Fibroblast of pulmonary artery (primary cell): Measurements from ENCODE around the gene LCOR.
"Not testable (repeated sequence)": the region's sequence is repeated elsewhere in the genome, so short reads cannot be mapped to it uniquely, and the experiment has no call there.

Experiments used
- DNase-seq: peaks from one replicate; pipeline ENCODE4 v3.0.0-alpha.2; 2010; ENCODE audit warnings: low read depth
- H3K4me3 ChIP-seq: replicated peaks from 2 replicates; pipeline ENCODE4 v1.5.1; 2011; ENCODE audit warnings: low read depth, mild to moderate bottlenecking, control low read depth, low read length, moderate library complexity
- TF ChIP-seq, protein P1 (sequence below): IDR thresholded peaks from 2 replicates; pipeline ENCODE4 v1.5.1; 2011; ENCODE audit warnings: mild to moderate bottlenecking, control low read depth, low read length, inconsistent platforms; ENCODE audit errors: missing control alignments

Gene LCOR

DNA sequence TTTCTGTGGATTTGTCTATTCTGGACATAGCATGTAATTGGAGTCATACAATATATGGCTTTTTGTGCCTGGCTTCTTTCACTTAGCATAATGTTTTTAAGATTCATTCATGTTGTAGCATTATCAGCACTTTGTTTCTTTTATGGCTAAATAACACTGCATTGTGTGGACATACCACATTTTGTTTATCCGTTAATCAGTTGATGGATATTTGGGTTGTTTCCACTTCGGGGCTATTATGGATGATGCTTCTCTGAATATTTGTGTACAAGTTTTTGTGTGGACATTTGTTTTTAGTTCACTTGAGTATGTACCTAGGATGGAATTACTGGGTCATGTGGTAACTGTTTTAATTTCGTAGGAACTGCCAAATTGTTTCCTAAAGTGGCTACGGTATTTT, 6.4 kb downstream of the LCOR start:
- H3K4me3 ChIP-seq: no peak overlapping the region
- DNase-seq: no peak
- TF ChIP-seq, protein P1, sequence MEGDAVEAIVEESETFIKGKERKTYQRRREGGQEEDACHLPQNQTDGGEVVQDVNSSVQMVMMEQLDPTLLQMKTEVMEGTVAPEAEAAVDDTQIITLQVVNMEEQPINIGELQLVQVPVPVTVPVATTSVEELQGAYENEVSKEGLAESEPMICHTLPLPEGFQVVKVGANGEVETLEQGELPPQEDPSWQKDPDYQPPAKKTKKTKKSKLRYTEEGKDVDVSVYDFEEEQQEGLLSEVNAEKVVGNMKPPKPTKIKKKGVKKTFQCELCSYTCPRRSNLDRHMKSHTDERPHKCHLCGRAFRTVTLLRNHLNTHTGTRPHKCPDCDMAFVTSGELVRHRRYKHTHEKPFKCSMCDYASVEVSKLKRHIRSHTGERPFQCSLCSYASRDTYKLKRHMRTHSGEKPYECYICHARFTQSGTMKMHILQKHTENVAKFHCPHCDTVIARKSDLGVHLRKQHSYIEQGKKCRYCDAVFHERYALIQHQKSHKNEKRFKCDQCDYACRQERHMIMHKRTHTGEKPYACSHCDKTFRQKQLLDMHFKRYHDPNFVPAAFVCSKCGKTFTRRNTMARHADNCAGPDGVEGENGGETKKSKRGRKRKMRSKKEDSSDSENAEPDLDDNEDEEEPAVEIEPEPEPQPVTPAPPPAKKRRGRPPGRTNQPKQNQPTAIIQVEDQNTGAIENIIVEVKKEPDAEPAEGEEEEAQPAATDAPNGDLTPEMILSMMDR: no peak

DNA sequence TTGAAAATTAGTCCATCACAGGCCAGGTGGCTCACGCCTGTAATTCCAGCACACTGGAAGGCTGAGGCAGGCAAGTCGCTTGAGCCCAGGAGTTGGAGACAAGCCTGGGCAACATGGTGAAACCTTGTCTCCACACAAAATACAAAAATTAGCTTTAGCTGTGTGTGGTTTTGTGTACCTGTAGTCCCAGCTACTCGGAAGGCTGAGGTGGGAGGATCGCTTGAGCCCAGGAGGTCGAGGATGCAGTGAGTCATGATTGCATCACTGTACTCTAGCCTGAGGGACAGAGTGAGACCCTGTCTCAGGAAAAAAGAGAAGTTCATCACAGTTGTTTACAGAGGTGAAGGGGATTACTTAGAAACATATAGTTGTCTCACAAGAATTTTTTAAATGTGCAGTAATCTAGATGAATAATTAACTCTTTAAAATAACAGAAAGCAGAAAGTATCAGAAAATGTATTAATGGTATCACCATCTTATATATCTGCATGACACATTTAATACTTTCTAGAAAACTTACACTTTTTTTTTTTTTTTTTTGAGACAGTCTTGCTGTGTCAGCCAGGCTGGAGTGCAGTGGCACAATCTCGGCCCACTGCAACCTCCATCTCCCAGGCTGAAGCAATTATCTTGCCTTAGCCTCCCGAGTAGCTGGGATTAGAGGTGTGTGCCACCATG, 8.9 kb downstream of the LCOR start:
- TF ChIP-seq, protein P1: no peak
- H3K4me3 ChIP-seq: no peak overlapping the region
- DNase-seq: peak; percentile 65

DNA sequence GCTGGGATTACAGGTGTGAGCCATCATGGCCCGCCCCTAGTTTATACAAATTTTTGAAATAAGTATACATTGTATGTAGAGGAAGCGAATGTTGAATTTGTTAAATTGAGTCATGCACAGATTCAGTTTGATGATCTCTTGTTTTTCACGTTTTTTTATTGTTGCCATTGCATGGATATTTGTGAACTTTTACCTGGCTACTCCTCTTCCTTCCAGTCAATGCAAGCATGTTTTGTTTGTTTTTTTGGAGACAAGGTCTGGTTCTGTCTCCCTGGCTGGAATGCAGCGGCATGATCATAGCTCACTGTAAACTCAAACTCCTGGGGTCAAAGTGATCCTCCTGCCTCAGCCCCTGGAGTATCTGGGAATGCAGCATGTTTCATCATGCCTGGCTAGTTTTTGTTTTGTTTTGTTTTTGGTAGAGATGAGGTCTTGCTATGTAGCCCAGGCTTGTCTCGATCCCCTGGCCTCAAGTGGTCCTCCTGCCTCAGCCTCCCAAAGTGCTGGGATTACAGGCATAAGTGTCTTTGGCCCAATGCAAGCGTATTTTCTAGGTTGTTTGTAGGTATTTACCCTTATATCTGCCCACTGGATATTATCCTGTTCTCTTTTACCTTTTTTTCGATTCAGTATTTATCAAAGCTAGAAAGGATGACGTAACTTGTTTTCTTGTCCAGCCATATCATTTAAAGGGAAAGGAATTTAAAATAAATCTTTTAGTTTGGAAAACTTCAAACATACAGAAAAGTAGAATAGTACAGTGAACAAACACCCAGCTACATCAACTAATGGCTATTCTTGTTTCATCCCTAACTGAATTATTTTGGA, 11.0 kb downstream of the LCOR start:
- no peak for DNase-seq
- no peak overlapping the region for H3K4me3 ChIP-seq
- TF ChIP-seq, protein P1: no peak

DNA sequence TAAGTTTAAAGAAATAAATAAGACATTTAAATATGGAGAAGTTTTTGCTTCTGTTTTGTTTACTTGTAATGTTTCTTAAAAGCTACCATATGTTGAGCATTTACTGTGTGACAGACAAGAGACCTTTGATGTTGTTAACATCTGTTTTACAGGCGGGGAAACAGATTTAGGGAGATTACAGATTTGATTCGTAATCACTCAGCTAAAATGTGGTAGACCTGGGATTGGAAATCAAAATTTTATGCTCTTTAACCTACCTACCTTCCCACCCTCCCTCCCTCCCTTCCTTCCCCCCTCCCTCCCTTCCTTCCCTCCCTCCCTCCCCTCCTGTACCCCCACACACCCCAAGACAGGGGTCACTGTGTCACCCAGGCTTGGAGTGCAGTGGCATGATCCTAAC, 11.7 kb downstream of the LCOR start:
- DNase-seq: no peak
- TF ChIP-seq, protein P1: no peak
- H3K4me3 ChIP-seq: no peak overlapping the region

DNA sequence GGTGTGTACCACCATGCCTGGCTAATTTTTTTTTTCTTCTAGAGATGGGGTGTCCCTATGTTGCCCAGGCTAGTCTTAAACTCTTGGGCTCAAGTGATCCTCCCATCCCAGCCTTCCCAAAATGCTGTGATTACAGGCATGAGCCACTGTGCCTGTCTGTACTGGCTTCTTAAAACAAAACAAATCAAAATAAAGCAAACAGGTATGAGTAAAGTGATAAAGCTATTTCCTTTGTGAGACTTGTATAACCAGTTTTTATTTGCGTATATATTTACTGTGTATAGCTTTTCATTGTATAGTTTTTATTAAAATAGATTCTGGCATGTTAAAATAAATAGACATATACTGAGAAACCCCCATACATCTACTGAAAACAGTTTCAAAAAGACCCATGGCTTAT, 14.3 kb downstream of the LCOR start:
- TF ChIP-seq, protein P1: no peak
- H3K4me3 ChIP-seq: no peak overlapping the region
- no peak for DNase-seq

DNA sequence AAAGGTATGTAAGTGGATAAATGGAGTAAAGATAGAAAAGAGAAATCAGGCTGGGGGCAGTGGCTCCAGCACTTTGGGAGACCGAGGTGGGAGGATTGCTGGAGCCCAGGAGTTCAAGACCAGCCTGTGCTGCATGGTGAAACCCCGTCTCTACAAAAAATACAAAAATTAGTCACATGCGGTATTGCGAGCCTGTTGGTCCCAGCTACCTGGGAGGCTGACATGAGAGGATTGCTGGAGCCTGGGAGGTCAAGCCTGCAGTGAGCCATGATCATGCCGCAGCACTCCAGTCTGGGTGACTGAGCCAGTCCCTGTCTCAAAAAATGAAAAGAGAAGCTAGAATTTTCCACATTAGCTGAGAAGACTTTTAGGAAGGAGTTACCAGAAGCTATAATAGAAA, 14.8 kb downstream of the LCOR start:
- no peak overlapping the region for H3K4me3 ChIP-seq
- TF ChIP-seq, protein P1: no peak
- DNase-seq: no peak

DNA sequence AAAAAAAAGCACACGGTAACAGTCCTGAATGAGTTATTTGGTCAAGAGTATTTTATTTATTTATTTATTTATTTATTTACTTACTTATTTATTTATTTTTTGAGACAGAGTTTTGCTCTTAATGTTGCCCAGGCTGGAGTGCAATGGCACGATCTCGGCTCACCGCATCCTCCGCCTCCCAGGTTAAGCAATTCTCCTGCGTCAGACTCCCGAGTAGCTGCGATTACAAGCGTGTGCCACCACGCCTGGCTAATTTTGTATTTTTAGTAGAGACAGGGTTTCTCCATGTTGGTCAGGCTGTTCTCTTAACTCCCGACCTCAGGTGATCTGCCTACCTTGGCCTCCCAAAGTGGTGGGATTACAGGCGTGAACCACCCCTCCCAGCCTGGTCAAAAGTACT, 15.3 kb downstream of the LCOR start:
- not testable (repeated sequence) for DNase-seq, H3K4me3 ChIP-seq
